Mesendoderm (in vitro differentiated cells): Measurements from ENCODE around the gene STEAP4.

Experiments used
- DNase-seq: peaks from one replicate; pipeline ENCODE4 v3.0.0; 2013
- H2AK5ac ChIP-seq: 2 replicates; pipeline ENCODE4 v1.6.1; 2013; ENCODE audit warnings: low read length, inconsistent platforms
- H2BK120ac ChIP-seq: 2 replicates; pipeline ENCODE4 v1.6.1; 2013; ENCODE audit warnings: low read depth, mild to moderate bottlenecking, low read length, moderate library complexity, mixed read lengths
- H2BK15ac ChIP-seq: replicated peaks from 2 replicates; pipeline ENCODE4 v1.6.1; 2013; ENCODE audit warnings: low read depth, mild to moderate bottlenecking, moderate library complexity
- H2BK5ac ChIP-seq: 2 replicates; pipeline ENCODE4 v1.6.1; 2013; ENCODE audit warnings: low read length, inconsistent platforms
- H3K18ac ChIP-seq: 2 replicates; pipeline ENCODE4 v1.6.1; 2013; ENCODE audit warnings: mild to moderate bottlenecking, low read length, mixed read lengths
- H3K23ac ChIP-seq: one replicate; pipeline ENCODE4 v1.6.1; 2013; ENCODE audit warnings: low read length
- H3K27ac ChIP-seq: 2 replicates; pipeline ENCODE4 v1.5.1; 2013; ENCODE audit warnings: low read depth, mild to moderate bottlenecking, inconsistent platforms, low read length, moderate library complexity
- H3K27me3 ChIP-seq: 2 replicates; pipeline ENCODE4 v1.6.1; 2013; ENCODE audit warnings: low read length, control low read depth, mild to moderate bottlenecking, inconsistent platforms; ENCODE audit not compliant: insufficient read depth, poor library complexity
- H3K36me3 ChIP-seq: 2 replicates; pipeline ENCODE4 v1.6.1; 2013; ENCODE audit warnings: low read length, inconsistent platforms; ENCODE audit not compliant: control insufficient read depth, insufficient read depth
- H3K4ac ChIP-seq: one replicate; pipeline ENCODE4 v1.6.1; 2013; ENCODE audit warnings: low read depth, mild to moderate bottlenecking, low read length, moderate library complexity
- H3K4me1 ChIP-seq: 2 replicates; pipeline ENCODE4 v1.6.1; 2013; ENCODE audit warnings: low read depth, low read length, inconsistent platforms; ENCODE audit not compliant: control insufficient read depth
- H3K4me2 ChIP-seq: 2 replicates; pipeline ENCODE4 v1.6.1; 2013; ENCODE audit warnings: low read length
- H3K4me3 ChIP-seq: 2 replicates; pipeline ENCODE4 v1.5.1; 2013; ENCODE audit warnings: mild to moderate bottlenecking, low read length
- H3K56ac ChIP-seq: one replicate; pipeline ENCODE4 v1.6.1; 2013; ENCODE audit warnings: low read length
- H3K79me1 ChIP-seq: 2 replicates; pipeline ENCODE4 v1.6.1; 2013; ENCODE audit warnings: low read length, inconsistent platforms
- H3K79me2 ChIP-seq: 2 replicates; pipeline ENCODE4 v1.6.1; 2013; ENCODE audit warnings: mild to moderate bottlenecking, low read length; ENCODE audit not compliant: control insufficient read depth, insufficient read depth
- H3K9ac ChIP-seq: 2 replicates; pipeline ENCODE4 v1.6.1; 2013; ENCODE audit warnings: low read length, inconsistent platforms
- H4K5ac ChIP-seq: one replicate; pipeline ENCODE4 v1.6.1; 2013; ENCODE audit warnings: low read length
- H4K8ac ChIP-seq: one replicate; pipeline ENCODE4 v1.6.1; 2013; ENCODE audit warnings: low read depth, mild to moderate bottlenecking, control low read depth, low read length, moderate library complexity
- WGBS: extraction: QIAGEN DNeasy Blood & Tissue Kit; methylation state at CpG from one replicate; pipeline ENCODE4 v1.1.7; 2013; ENCODE audit warnings: low lambda C conversion rate, missing lambda C conversion rate; ENCODE audit not compliant: insufficient coverage; ENCODE audit errors: extremely low coverage; 5-methylcytosine and 5-hydroxymethylcytosine counted together

STEAP4 gene

GRCh38 chr7:88254721-88255424 is 51.8 kb downstream of the STEAP4 start:
- Histone ChIP-seq H3K9ac (no peak overlapping the region), H2BK120ac (no peak overlapping the region), H2AK5ac (no peak overlapping the region), H3K79me1 (no peaks in the 10 kb centered on the region), H4K8ac (no peak overlapping the region), H3K36me3 (no peaks in the 10 kb centered on the region), H4K5ac (no peak overlapping the region), H3K4me3 (no peak overlapping the region), H3K4me2 (no peak overlapping the region), H2BK15ac (no peak overlapping the region), H3K27me3 (no peaks in the 10 kb centered on the region), H3K56ac (no peak overlapping the region), H3K27ac (no peak overlapping the region), H3K23ac (no peak overlapping the region), H3K4me1 (no peaks in the 10 kb centered on the region), H2BK5ac (no peak overlapping the region), H3K79me2 (no peaks in the 10 kb centered on the region), H3K4ac (no peak overlapping the region), H3K18ac (no peak overlapping the region)
- WGBS: no CpG with 5 or more reads among the region's 2 CpGs
- no peak for DNase-seq

DNA sequence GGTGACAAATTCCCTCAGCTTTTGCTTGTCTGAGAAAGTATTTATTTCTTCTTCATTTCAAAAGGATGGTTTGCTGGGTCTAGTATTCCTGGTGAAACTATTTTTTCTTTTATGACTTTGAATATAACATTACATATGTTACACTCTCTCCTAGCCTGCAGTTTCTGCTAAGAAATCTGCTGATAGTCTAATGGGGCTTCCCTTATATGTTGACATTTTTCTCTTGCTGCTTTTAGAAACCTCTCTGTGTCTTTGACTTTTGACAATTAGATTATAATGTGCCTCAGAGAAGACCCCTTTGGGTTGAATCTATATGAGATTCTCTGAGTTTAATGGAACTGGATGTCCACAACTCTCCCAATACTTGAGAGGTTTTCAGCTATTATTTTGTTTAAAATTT is 53.1 kb downstream of the STEAP4 start:
- Histone ChIP-seq H3K9ac (no peak overlapping the region), H4K8ac (no peak overlapping the region), H2BK5ac (no peak overlapping the region), H3K4me3 (no peak overlapping the region), H3K18ac (no peak overlapping the region), H3K4me2 (no peak overlapping the region), H3K23ac (no peak overlapping the region), H3K79me2 (no peaks in the 10 kb centered on the region), H3K4me1 (no peaks in the 10 kb centered on the region), H3K4ac (no peak overlapping the region), H3K36me3 (no peaks in the 10 kb centered on the region), H2BK120ac (no peak overlapping the region), H3K79me1 (no peaks in the 10 kb centered on the region), H3K27ac (no peak overlapping the region), H4K5ac (no peak overlapping the region), H3K56ac (no peak overlapping the region), H2AK5ac (no peak overlapping the region), H2BK15ac (no peak overlapping the region), H3K27me3 (no peaks in the 10 kb centered on the region)
- DNase-seq: no peak

- H4K5ac ChIP-seq: no peak overlapping the region
- H2AK5ac ChIP-seq: no peak overlapping the region
- H3K79me2 ChIP-seq: no peaks in the 10 kb centered on the region
- no CpG with 5 or more reads among the region's 1 CpG for WGBS
- no peaks in the 10 kb centered on the region for H3K4me1 ChIP-seq
- H3K4me2 ChIP-seq: no peak overlapping the region
- no peak overlapping the region for H3K27ac ChIP-seq
- H3K23ac ChIP-seq: no peak overlapping the region
- no peak overlapping the region for H3K9ac ChIP-seq
- H2BK120ac ChIP-seq: no peak overlapping the region
- H2BK15ac ChIP-seq: no peak overlapping the region
- no peak overlapping the region for H3K4me3 ChIP-seq
- H3K4ac ChIP-seq: no peak overlapping the region
- no peaks in the 10 kb centered on the region for H3K36me3 ChIP-seq
- DNase-seq: no peak
- H2BK5ac ChIP-seq: no peak overlapping the region
- no peaks in the 10 kb centered on the region for H3K79me1 ChIP-seq
- no peak overlapping the region for H4K8ac ChIP-seq
- no peak overlapping the region for H3K18ac ChIP-seq
- H3K56ac ChIP-seq: no peak overlapping the region
- no peaks in the 10 kb centered on the region for H3K27me3 ChIP-seq
Measured at GRCh38 chr7:88244258-88244657, 62.4 kb downstream of the STEAP4 start.

DNA sequence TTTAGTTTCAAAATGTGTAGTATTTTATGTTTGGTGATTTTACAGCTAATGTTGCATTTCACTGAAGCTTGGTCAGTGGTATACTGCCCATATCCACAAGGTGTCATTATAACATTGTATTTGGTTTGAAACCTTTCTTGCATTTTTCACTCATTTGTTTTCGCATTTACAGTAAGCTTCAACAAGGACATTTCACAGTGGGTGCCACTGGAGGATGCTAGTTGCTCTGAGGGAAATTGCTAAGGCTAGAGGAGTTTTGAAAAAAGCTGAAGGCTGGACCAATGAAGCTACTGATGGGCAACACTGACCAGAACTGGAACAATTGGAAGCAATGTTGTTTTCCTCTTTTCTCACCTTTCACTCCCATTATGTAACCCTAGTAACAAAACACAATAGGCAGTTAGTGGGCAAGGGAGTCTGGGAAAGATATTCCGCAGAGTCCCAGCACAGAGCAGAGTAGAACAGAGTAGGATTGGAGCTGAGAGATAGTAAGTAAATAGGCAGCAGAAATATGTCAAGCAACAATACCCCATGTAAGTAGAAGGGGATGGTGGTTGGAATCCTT is 63.3 kb downstream of the STEAP4 start:
- Histone ChIP-seq H3K27ac (no peak overlapping the region), H3K79me1 (no peaks in the 10 kb centered on the region), H3K9ac (no peak overlapping the region), H2BK120ac (no peak overlapping the region), H3K4me2 (no peak overlapping the region), H3K79me2 (no peaks in the 10 kb centered on the region), H3K4me1 (no peaks in the 10 kb centered on the region), H2AK5ac (no peak overlapping the region), H2BK5ac (no peak overlapping the region), H3K18ac (no peak overlapping the region), H2BK15ac (no peak overlapping the region), H4K5ac (no peak overlapping the region), H3K4me3 (no peak overlapping the region), H3K27me3 (no peaks in the 10 kb centered on the region), H3K4ac (no peak overlapping the region), H3K36me3 (no peaks in the 10 kb centered on the region), H3K23ac (no peak overlapping the region), H3K56ac (no peak overlapping the region), H4K8ac (no peak overlapping the region)
- peak; percentile 83 for DNase-seq
- no CpG with 5 or more reads among the region's 2 CpGs for WGBS

- no peaks in the 10 kb centered on the region for H3K36me3 ChIP-seq
- no peak overlapping the region for H3K27ac ChIP-seq
- H3K4me2 ChIP-seq: no peak overlapping the region
- H3K4me1 ChIP-seq: no peaks in the 10 kb centered on the region
- no peak overlapping the region for H3K4ac ChIP-seq
- no peak overlapping the region for H2BK15ac ChIP-seq
- no peak overlapping the region for H3K18ac ChIP-seq
- no peak overlapping the region for H3K23ac ChIP-seq
- H3K27me3 ChIP-seq: no peaks in the 10 kb centered on the region
- H3K9ac ChIP-seq: no peak overlapping the region
- H4K5ac ChIP-seq: no peak overlapping the region
- no CpG with 5 or more reads among the region's 1 CpG for WGBS
- no peak overlapping the region for H2BK5ac ChIP-seq
- no peak overlapping the region for H4K8ac ChIP-seq
- no peak for DNase-seq
- no peak overlapping the region for H2AK5ac ChIP-seq
- H3K4me3 ChIP-seq: no peak overlapping the region
- H2BK120ac ChIP-seq: no peak overlapping the region
- H3K79me2 ChIP-seq: no peaks in the 10 kb centered on the region
- H3K56ac ChIP-seq: no peak overlapping the region
- H3K79me1 ChIP-seq: no peaks in the 10 kb centered on the region
Measured at GRCh38 chr7:88239852-88240251, 66.8 kb downstream of the STEAP4 start.

GRCh38 chr7:88233828-88234227 is 72.9 kb downstream of the STEAP4 start:
- no peak overlapping the region for H3K56ac ChIP-seq
- no peak overlapping the region for H3K18ac ChIP-seq
- no peak overlapping the region for H3K9ac ChIP-seq
- no peak overlapping the region for H2BK15ac ChIP-seq
- peak; percentile 49 for DNase-seq
- H4K5ac ChIP-seq: no peak overlapping the region
- no peaks in the 10 kb centered on the region for H3K4me1 ChIP-seq
- H3K79me1 ChIP-seq: no peaks in the 10 kb centered on the region
- no peak overlapping the region for H3K23ac ChIP-seq
- H3K4ac ChIP-seq: no peak overlapping the region
- H3K27ac ChIP-seq: no peak overlapping the region
- no peak overlapping the region for H3K4me2 ChIP-seq
- no peak overlapping the region for H2BK5ac ChIP-seq
- H3K36me3 ChIP-seq: no peaks in the 10 kb centered on the region
- no peak overlapping the region for H2BK120ac ChIP-seq
- no peaks in the 10 kb centered on the region for H3K27me3 ChIP-seq
- H4K8ac ChIP-seq: no peak overlapping the region
- no peak overlapping the region for H3K4me3 ChIP-seq
- H2AK5ac ChIP-seq: no peak overlapping the region
- no peaks in the 10 kb centered on the region for H3K79me2 ChIP-seq
